GM21526 (cell line): Measurements from ENCODE around the gene C17orf50.

Experiments
- ATAC-seq: cut with Tn5 transposase; IDR thresholded peaks from one replicate; pipeline ENCODE4 v1.9.1; 2021; ENCODE audit warnings: moderate library complexity; ENCODE audit not compliant: unreplicated experiment, low FRiP score

C17orf50 gene

DNA sequence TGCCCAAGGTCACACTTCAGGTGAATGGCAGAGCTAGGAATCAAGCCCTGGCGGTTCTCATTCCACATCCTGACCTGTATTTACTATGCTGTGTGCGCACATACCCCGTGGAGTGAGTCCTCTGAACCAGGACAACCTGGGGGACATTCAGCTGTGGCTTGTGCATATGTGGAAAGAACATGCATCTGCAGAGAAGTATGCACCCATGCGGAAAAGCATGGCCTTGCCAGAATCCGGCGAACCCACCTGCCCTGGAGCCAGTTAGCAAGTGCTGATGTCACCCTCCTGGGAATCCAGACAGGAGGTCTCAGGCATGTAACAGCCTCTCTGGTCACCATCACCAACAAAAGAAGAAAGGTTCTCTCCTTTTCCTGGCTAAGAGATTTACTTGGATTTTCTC is 27.3 kb upstream of the C17orf50 start:
- no peak for ATAC-seq

DNA sequence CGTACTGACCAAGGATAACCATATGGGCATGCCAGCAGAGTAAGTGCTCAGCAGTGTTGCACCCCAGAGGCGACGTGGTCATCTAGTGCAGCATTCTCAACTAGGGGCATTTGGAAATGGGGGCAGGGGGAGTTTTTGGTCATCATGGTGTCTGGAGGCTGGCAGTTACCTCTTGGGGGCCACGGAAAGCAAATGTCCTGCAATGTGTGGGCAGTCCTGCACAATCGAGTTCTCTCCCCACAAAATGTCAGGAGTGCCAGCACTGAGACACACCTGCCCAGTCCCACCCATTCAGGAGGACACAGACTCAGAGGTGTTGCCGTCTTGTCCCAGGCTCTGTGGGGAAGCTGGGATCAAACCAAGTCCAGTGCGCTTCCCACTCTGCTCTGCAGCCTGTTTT is 26.3 kb upstream of the C17orf50 start:
- no peak for ATAC-seq

DNA sequence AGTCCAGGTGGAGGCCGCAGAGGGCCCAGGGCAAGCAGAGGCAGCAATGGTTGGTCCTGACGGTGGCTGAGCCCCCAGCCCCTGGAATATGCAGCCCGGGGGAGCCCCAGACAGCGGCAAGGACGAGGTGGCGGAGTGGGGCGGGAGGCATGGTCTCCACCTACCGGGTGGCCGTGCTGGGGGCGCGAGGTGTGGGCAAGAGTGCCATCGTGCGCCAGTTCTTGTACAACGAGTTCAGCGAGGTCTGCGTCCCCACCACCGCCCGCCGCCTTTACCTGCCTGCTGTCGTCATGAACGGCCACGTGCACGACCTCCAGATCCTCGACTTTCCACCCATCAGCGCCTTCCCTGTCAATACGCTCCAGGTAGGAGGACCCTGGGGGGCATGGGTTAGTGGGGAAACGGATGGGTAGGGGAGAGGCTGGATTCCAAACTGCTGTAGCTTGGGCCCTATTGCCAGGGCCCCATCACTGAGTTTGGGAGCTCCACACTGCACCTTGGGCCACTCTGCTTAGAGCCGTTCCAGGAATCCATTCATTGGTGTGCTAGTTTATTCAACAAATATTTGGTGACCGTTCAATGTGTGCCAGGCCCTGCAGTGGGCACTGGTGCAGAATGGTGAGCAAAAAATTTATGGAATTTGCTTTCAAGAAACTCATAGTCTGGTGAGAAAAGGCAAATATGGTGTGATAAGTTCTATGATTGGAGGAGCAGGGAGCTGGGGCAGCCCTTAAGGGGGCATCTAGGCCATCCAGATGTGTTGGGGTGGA is 25.5 kb upstream of the C17orf50 start:
- no peak for ATAC-seq

DNA sequence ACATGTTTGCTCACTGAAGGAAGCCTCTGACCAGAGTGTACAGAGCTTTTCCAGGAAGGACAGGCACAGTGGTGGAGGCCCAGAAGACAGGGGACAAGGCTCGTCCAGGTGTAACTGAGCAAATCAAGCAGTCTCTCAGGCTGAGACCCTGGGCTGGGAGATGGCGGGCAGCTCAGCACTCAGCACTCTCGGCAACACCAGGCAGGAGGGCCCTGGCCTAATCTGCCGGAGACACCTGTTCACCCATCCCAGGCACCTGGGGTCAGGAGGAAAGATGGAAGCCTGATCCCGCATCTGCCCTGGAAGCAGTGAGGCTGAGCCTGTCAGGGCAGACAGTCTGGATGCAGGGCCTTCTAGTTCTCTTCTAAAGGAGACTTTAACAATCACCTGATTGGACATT is 24.5 kb upstream of the C17orf50 start:
- ATAC-seq: no peak

DNA sequence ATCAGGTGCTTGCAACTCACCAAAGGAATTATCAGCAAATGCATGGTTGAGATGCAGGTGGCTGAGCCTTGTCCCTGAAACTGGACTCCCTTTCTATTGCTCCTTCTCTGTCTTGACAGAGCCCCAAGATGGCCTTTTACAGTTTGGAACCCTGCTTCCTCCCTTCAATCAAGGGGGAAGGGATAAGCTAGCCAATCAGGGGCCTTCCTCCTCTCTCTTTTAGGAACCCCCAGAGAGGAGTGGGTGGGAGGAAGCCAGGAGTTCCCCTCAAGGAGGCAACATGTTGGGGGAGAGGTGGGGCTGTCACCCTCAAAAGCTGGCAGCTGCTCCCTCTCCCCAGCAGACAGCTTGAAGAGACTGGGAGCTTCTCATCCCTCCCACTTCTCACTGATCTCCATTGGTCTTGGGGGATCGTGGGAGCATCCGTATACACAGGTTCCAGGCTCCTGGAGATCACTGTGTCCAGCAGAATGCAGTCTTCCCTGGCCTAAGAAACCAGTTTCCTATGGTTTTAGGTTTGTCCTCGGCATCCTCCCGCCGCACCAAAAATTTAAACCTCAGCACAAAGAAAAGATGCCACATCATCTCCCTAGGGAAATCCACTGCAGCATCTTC is 22.1 kb upstream of the C17orf50 start:
- ATAC-seq: no peak

DNA sequence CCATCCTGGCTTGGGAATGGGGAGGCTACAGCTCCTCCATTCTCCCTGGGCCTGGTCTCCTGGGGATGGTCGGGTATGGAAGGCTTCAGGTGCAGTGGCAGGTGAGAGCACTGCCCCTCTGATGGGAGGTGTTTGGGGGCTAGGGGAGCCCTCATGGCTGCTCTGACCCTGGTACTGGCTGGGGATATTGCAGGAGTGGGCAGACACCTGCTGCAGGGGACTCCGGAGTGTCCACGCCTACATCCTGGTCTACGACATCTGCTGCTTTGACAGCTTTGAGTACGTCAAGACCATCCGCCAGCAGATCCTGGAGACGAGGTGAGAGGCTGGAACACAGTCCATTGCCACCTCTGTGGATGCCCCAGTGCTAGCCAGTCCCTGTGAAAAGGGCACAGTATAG is 20.5 kb upstream of the C17orf50 start:
- no peak for ATAC-seq

DNA sequence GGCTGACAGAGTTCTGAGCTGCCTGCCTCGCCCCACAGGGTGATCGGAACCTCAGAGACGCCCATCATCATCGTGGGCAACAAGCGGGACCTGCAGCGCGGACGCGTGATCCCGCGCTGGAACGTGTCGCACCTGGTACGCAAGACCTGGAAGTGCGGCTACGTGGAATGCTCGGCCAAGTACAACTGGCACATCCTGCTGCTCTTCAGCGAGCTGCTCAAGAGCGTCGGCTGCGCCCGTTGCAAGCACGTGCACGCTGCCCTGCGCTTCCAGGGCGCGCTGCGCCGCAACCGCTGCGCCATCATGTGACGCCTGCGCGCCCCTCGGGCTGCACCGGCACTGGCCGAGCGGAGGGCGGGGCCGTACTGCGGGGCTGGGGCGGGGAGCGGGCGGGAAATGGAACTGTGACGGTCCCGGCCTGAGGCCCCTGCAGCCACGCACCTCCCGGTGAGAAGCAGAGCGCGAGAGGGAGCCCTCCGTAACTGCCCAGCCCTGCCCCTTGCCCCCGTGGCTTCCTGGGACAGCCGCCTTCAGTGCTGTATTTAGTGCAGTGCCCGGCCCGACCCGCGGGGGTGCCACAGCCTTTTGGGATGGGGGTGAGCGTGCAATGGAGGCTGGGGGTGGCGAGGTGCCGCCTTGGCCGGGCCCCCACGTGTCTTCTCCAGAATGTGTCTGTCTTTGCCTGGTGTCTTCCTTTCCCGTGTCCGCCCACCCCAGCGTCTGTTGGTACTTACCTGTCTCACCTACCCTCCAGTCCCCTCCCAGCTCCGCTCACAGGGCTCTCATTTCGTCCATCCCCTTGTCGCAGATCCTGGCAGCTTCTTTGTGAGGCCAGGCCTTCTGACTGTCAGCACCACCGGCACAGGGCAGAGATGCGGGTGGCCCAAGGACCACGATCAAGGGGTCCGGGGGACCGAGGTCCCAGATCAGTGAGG is 19.4 kb upstream of the C17orf50 start:
- no peak for ATAC-seq

DNA sequence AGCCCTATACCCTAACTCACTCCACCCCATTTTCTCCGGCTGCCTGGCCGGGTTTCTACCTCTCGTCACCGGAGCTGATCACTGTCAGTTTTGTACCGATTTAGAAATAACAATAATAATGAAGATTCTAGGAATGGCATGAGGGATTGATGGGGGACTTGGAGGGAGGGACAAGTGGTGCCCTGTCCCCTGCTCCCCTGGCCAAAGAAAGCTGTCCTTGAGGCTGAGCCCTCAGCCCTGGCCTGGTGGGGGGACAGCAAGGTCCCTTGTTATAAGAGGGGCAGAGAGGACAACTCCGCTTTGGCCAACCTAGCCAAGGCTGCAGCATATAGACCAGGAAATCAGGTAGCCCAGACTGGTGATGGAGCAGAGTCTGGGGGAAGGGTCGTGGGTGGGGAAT is 18.2 kb upstream of the C17orf50 start:
- ATAC-seq: no peak

DNA sequence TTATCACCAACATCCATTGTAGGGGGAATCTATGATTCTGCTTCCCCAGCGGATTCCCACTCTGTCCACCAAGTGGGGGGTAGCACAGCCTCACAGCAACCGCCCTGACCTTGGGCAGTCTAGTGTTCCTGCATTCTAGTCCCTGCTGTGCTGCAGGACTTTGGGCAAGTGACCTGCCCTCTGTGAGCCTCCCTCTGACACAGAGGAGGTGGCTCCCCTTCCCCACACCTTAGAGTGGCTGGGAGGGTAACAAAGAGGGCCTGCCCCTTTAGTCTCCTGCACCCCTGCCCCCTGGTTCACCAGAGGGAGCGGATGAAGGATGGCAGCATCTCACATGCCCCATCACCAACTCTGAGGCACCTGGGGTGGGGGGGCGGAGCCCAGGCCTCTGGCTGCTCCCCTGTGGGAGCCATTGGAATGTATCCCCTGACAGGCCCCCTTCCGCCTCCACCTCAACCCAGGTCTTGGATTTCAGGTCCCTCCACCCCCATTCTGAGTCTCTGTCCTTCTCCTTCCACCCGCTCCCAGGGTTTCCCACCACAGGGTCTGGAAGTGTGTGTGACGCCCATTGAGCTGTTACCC is 17.7 kb upstream of the C17orf50 start:
- no peak for ATAC-seq

DNA sequence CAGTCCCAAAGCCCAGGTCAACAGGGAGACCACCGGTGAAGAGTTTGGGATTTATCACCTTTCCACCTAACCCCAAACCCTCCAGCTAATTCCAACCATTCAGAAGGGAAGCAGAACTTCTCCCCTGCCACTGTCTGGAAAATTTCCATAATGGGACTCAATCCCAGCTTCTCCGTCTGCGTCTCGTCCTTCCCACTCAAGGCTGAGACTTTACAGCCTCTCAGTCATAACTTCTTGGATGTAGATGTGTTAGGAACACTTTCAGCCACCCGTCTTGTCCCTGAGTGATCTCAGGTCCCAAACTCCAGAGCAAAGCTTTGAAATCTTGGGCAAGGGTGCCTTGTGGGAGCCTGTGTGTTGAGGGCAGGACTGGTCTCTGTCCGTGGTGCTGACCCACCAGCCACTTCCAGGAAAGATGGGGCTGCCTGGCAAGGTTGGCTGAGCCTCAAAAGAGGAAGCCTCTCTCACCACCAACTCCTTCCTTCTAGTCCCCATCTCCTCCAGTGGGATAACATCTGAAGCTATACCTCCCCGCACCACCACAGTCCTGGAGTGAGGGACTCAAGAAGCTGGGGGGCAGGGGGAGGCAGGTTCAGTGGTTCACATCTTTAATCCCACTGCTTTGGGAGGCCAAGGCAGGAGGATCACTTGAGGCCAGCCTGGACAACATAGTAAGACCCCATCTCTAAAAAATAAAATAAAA is 16.9 kb upstream of the C17orf50 start:
- ATAC-seq: no peak

DNA sequence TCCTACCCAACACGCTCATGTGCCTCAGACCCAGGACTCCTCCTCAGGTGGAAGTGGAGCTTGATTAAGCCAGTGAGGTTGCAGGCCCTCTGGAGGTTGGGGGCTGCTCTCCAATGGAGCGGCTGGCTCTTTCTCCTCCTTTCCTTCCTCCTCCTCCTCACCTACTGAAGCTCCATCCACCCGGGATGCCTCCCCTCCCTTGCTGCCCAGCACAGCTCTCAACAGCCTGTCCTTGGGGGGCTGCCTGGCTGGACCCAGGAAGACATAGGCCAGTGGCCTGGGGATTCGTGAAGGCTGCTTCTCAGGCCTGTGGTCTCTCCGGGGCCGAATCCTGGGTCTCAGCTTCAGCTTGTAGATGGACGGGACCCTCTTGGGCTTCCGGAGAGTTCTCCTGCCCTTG is 15.9 kb upstream of the C17orf50 start:
- ATAC-seq: no peak

DNA sequence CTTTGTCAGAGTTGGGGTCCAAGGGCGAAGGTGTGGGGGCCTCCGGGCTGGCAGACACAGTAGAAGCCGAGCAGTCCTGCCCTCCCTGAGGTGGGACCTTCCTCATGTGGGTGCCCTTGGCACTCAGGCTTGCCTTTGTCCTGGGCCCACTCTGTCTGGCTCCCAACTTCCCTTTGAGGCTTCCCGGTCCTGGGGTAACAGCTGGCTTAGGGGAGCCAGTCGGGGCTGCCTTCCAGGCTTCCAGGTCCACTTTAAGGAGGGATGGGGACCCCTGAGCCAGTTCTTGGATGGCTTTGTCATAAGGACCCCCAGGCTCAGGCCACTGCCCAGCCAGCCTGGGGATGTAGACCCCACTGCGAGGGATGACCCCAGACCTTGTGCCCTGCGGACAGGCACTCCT is 15.4 kb upstream of the C17orf50 start:
- no peak for ATAC-seq

DNA sequence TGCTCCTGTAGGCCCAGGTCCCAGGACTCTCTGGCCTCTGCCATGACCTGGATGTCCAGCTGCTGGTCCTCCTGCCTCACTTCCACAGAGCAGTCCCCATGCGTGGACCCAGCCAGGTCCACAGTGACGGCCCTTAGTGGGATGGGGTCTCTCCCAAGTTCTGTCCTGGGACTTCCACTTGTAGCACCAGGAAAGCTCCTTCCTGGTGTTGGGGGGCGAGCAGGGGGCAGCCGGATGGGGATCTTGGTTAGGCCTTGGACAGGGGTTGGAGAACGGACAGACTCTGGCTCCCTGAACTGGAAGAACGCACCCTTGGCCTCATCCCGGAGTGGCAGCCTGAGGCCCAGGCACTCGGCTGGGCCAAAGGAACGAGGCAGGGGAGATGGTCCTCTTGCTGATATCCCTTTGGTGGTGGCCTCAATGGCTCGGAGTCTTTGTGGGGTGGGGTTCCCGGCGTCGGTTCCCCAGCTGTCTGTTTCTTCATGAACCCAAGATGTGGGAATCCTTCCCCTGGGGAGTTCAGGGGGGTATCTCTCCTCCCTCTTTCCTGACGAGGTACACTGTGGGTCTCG is 14.9 kb upstream of the C17orf50 start:
- ATAC-seq: no peak

DNA sequence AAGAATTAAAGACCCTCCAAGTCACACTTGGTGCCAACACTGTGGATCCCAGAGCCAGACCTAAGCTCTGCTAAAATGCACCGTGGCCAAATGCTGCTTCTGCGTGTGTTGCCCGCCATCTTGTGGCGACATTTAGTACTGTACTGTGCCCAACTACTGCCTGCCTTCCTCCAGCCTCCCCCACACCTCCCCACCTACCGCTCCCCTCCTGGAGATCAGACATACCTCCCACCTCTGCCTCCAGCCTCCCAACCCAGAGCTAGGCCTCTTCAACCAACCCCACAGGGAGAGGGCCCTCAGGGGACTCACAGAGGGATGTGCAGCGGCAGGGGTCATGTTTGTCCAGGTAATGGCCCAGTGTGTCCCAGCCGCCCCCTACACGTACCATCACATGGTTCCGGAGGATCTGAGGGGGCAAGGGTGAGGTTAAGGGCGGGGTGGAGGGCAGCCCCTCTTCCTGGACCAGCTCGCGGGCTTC is 13.1 kb upstream of the C17orf50 start:
- ATAC-seq: no peak

DNA sequence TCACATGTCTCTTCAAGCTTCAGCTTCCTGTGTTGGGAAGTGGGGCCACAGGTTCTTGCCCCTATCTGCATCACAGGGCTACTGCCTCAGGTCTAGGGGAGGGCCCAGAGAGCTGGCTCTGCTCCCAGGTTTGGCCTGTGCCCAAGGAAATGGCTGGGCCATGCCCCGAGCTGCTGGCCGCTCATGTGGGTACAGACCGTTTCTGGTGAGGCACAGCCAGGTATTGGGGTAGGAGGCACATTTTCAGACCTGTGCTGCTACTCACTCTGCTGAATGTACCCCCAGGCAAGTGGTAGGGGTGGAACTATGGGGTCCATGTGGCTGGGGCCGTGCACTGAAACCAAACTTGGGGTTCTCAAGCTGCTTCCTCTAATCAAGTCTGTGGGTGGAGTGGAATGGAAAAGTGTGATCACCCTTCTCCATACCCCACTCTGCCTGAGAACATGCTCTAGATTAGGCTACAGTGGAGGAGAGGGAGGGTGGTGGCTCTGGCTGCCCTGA is 12.3 kb upstream of the C17orf50 start:
- no peak for ATAC-seq

DNA sequence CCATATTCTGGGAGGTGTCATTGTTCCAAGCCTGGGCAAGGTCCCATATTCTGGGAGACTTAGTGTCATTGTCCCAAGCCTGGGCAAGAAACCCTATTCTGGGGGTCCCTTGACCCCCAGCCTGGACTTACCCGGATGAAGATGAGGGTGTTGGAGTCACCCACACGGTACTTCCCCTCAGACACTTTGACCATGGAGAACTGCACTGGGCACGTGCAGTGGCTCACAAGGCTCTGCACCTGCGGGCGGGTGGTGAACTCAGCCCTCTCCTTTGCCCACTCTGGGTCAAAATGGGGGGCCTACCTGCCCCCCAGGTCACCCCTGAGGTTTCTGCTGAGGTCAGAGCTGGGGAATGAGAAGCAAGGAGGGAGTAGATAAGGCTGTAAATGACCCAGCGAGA is 11.7 kb upstream of the C17orf50 start:
- no peak for ATAC-seq

DNA sequence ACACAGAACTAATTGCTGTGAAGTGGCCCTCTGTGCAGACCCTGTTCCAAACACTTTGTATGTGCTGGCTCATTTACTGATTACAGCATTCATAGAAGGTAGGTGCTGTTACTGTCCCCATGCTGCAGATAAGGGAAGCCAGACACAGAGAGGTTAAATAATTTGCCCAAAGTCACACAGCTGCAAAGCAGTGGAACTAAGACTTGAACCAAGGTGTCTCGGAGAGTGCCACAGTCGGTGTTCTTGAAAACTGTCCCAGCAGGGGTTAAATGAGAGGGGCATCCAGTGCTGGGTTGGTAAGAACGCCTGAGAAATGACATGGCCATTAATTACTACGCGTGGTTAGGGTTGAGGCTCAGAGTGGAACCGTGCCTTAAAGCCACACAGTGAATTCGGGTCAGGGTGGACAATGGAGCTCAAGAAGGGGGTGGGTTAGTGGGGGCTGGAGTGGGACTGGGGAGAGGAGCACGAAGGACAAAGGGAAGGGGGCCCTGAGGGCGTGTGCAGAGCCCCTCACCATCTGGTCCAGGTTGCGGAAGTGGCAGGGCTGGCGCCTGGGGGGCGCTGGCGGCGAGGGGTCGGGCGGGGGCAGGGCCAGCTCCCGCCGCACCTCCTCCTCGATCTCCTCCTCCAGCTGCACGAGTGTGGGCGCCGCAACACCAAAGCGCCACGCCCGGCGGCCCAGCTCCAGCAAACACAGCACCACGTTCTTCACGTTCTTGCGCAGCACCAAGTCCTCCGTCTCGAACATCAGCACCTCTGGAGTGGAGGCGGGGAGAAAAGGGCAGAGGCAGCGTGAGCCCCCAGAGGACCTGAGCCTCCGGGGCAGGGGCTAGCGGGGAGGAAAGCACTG is 10.9 kb upstream of the C17orf50 start:
- no peak for ATAC-seq

DNA sequence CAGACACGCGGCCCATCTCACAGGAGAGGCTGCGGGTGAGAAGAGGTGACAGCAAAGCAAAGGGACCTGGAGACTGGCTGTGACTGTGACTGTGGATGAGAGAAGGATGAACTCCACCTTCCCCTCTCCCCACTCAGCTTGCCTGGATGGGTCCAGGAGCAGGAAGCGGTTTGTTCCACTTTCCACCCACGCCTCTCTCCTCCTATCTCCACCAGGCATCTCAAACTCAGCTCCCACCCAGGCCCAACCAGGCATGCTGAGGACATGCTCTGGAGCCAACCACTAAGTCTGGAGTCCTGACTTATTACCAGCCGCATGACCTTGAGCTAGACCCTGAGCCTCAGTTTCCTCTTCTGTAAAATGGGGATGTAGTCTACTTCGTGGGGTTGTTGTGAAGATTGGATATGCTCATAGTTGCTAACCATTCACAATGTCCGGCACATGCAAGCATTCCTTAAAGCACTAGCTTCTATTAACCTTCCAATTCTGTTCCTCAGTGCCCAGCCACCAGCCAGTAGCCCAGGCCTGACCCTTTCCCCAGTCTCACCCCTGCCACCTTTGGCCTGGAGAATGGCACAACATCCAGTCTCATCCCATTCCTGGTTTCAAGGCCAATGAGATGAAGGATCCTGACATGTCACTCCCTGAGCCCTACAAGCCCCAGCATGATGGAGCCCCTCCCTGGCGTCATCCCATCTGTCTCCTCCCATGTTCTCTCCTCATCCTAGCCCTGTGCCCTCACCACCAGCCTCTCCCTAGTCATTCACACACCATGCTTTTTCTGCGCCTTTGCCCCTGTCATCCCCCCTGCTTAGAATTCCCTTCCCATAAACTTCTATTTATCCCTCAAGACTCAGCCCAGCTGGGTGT is 9.9 kb upstream of the C17orf50 start:
- no peak for ATAC-seq
